ENCODE measurements around the gene RPL37. TPM values are rescaled to one million over a fixed set of nuclear protein-coding genes. Genes with fewer than 3 reads are reported as not detected.

RPL37 gene
- 822 TPM for total RNA-seq

DNA sequence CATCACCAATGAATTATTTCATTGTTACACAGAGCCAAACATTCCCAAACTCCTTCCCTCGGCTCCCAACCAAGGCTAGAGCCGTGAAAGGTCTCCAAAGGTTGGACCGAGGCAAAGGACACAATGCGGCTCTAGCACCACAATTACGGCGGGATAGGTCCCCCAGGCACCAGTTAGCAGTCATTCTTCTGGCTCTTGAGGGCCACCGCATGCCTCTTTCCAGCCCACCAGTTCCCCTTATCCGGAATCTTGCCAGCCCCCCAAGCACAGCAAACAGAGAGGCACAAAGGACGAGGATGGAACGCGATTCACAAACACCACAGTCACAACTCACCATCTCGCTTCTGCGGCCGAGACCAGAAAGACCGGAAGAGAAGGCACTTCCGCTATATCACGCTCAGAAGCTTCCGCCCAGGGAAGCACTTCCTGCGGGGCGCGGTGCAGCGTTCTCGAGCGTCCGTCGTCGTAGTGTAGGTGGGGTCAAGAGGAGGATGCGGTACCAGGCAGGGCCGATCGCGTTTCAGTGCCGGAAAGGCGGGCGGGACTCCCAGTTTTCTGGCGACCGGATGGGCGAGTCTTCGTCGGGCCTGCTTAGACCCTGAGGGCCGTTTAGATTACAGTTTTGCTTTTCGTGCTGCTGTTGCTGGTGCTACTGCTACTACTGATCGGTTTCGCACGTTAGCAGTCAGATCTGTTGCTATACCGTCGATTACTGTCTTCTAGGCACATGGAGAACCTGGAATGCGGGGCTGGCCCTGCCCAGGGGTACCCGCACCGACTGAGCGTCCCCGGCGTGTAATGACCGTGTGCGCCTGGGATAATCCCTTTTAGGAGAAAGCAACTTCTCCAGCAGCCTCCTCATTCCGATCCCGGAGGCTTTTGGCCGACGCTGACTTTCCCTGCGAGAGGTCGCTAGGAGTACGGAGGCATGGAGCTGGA lies at the start of gene RPL37:
RPL37 (minus strand) TSS at position 374 of the 939 bp plus-strand sequence; CDS start at position 337, 37 bp downstream.

DNA sequence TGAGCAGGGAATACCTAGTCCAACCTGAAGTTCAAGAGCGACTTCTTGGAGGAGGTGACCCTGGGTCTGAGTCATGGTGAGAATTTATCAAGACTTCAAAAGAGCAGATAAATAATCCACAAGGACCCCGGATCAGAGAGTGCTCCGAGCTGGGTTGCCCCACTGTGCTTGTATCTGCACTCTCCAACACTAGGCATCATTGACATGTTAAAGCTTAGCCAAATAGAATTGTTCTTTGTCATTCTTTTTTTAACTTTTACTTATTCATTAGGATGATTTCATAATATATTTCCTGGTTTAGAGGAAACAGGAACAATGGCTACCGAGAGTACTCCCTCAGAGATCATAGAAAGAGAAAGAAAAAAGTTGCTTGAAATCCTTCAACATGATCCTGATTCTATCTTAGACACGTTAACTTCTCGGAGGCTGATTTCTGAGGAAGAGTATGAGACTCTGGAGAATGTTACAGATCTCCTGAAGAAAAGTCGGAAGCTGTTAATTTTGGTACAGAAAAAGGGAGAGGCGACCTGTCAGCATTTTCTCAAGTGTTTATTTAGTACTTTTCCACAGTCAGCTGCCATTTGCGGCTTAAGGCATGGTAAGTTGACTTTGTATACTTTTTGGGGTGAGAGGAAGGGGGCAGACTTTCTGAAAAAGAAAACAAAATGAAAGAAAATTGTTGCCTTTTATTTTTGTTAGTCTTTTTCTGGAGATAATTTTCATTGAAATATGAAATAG lies 6.2 kb upstream of the RPL37 start, which contains the start of gene CARD6:
CARD6 (plus strand) TSS at position 300 of the 738 bp plus-strand sequence; CDS start at position 316, 16 bp downstream.

DNA sequence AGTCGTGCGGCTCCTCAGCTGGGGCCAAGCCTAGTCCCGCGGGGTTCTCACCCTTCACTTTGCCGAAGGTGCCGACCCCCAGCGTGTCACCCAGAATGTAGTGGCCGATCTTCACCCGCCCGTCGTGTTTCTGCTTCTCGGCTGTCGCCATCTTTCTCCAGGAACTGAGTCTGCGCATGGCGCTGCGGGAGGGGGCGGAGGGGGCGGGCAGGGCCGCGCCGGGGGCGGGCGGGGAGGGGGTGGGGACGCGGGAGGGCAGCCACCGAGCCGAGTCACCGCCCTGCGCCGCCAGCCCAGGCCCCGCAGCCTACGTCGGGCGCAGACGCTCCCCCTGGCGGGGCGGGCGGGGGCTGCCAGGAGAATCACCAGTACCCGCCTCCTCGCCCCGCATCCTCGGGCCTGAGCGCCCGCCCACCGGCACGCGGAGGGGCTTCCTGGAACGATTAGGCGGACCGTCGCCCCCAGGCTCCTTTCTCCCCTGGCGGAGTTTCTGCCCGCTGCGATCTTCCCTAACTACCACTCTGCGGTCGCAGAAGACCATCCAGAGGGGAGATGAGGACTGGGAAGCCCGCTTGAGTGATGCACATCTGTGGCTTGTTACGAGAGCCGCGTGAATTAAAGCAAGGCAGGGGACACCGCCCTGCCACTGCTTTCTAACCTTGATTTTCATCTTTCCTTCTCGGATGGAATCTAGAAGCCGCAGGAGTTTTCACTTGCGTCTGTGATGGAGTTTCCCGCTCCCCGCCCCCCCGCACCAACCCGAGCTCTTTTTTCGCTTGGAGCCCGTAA lies 36.8 kb downstream of the RPL37 start, which contains the start of gene PRKAA1:
PRKAA1 (minus strand) TSS at position 363 of the 789 bp plus-strand sequence; CDS start at position 178, 185 bp downstream.

Small RNA genes lying within 50 kb of the gene (small RNA-seq; reads per million reads assigned to genes)
- gene RF00191 (not detected), gene SNORD72 (1.5 reads per million, percentile 83 among the genes with 10 or more reads in this experiment)

Other genes starting within 250 kb of the RPL37 start
- 5.5 TPM for gene PTGER4, start 155.3 kb downstream of the RPL37 start, total RNA-seq
- 54.2 TPM for gene TTC33, start 79.3 kb downstream of the RPL37 start, total RNA-seq
- gene PRKAA1, start 36.8 kb downstream of the RPL37 start, total RNA-seq = 55.6 TPM
- 1.4 TPM for gene CARD6, start 6.1 kb upstream of the RPL37 start, total RNA-seq
- gene C7, start 74.3 kb upstream of the RPL37 start, total RNA-seq = 3.9 TPM
- not detected for gene MROH2B, start 236.1 kb upstream of the RPL37 start, total RNA-seq